Neuronal stem cell (in vitro differentiated cells): ENCODE data around the gene GOLT1B.

ENCODE experiments used
- DNase-seq: peaks from one replicate; pipeline ENCODE4 v3.0.0-alpha.2; 2013; ENCODE audit warnings: low spot score
- H2AFZ ChIP-seq: one replicate; pipeline ENCODE4 v1.6.1; 2013; ENCODE audit warnings: mild to moderate bottlenecking, low read length, inconsistent platforms
- H2AK5ac ChIP-seq: 2 replicates; pipeline ENCODE4 v1.6.1; 2013; ENCODE audit warnings: low read depth, mild to moderate bottlenecking, inconsistent platforms, low read length, moderate library complexity, mixed read lengths
- H2BK120ac ChIP-seq: 2 replicates; pipeline ENCODE4 v1.6.1; 2013; ENCODE audit warnings: low read depth, mild to moderate bottlenecking, inconsistent platforms, low read length, moderate library complexity, mixed read lengths
- H2BK12ac ChIP-seq: one replicate; pipeline ENCODE4 v1.6.1; 2013; ENCODE audit warnings: low read length, inconsistent platforms
- H2BK15ac ChIP-seq: 2 replicates; pipeline ENCODE4 v1.6.1; 2013; ENCODE audit warnings: mild to moderate bottlenecking, low read length, inconsistent platforms, mixed read lengths
- H2BK5ac ChIP-seq: one replicate; pipeline ENCODE4 v1.6.1; 2013; ENCODE audit warnings: inconsistent platforms, mild to moderate bottlenecking, low read length, moderate library complexity
- H3K14ac ChIP-seq: one replicate; pipeline ENCODE4 v1.6.1; 2013; ENCODE audit warnings: low read length, inconsistent platforms
- H3K18ac ChIP-seq: 2 replicates; pipeline ENCODE4 v1.6.1; 2013; ENCODE audit warnings: low read length, inconsistent platforms
- H3K23ac ChIP-seq: 2 replicates; pipeline ENCODE4 v1.6.1; 2013; ENCODE audit warnings: low read depth, mild to moderate bottlenecking, mixed read lengths, low read length, inconsistent platforms; ENCODE audit not compliant: poor library complexity
- H3K27ac ChIP-seq: replicated peaks from 3 replicates; pipeline ENCODE4 v1.5.1; 2013; ENCODE audit warnings: low read length, inconsistent platforms
- H3K27me3 ChIP-seq, 3 experiments: 2 replicates each; pipeline ENCODE4 v1.6.1; 2013; ENCODE audit warnings: low read length in 3 of 3, mild to moderate bottlenecking in 2 of 3, inconsistent platforms in 1 of 3, low read depth in 1 of 3, mixed read lengths in 1 of 3, moderate library complexity in 1 of 3; ENCODE audit not compliant: control insufficient read depth in 3 of 3, insufficient read depth in 3 of 3
- H3K36me3 ChIP-seq, 2 donors: replicated peaks in 1 of 2; 2 replicates each; pipeline ENCODE4 v1.6.1; 2013; ENCODE audit warnings: low read length in 2 of 2; ENCODE audit not compliant: control insufficient read depth in 2 of 2, insufficient read depth in 2 of 2
- H3K4ac ChIP-seq: 2 replicates; pipeline ENCODE4 v1.6.1; 2013; ENCODE audit warnings: inconsistent platforms, mild to moderate bottlenecking, low read length, moderate library complexity
- H3K4me1 ChIP-seq, 2 donors: 1 replicate in 1 of 2; 2 replicates in 1 of 2; pipeline ENCODE4 v1.6.1; 2013; ENCODE audit warnings: low read length in 2 of 2, low read depth in 1 of 2; ENCODE audit not compliant: control insufficient read depth in 2 of 2, insufficient read depth in 1 of 2
- H3K4me2 ChIP-seq: one replicate; pipeline ENCODE4 v1.6.1; 2013; ENCODE audit warnings: mild to moderate bottlenecking, low read length, inconsistent platforms; ENCODE audit not compliant: insufficient read depth, poor library complexity, severe bottlenecking
- H3K4me3 ChIP-seq, 2 donors: 2 replicates each; pipeline ENCODE4 v1.5.1; 2013; ENCODE audit warnings: low read length in 2 of 2, mild to moderate bottlenecking in 2 of 2, inconsistent platforms in 1 of 2, moderate library complexity in 1 of 2
- H3K79me1 ChIP-seq: one replicate; pipeline ENCODE4 v1.6.1; 2013; ENCODE audit warnings: low read depth, mild to moderate bottlenecking, inconsistent platforms, low read length, moderate library complexity
- H3K9ac ChIP-seq: one replicate; pipeline ENCODE4 v1.6.1; 2013; ENCODE audit warnings: mild to moderate bottlenecking, low read depth, low read length, inconsistent platforms; ENCODE audit not compliant: poor library complexity
- H3K9me3 ChIP-seq, 2 donors: replicated peaks in 1 of 2; 2 replicates each; pipeline versions ENCODE3 to v1.6.1; 2013; ENCODE audit warnings: low read length in 2 of 2, mild to moderate bottlenecking in 2 of 2, inconsistent platforms in 1 of 2, low read depth in 1 of 2, mixed read lengths in 1 of 2, moderate library complexity in 1 of 2; ENCODE audit not compliant: control insufficient read depth in 2 of 2, insufficient read depth in 1 of 2
- H4K8ac ChIP-seq: one replicate; pipeline ENCODE4 v1.6.1; 2013; ENCODE audit warnings: low read depth, mild to moderate bottlenecking, inconsistent platforms, low read length, moderate library complexity
- H4K91ac ChIP-seq: one replicate; pipeline ENCODE4 v1.6.1; 2013; ENCODE audit warnings: low read length, low read depth, mild to moderate bottlenecking, inconsistent platforms; ENCODE audit not compliant: poor library complexity
- WGBS, 2 donors: extraction: QIAGEN DNeasy Blood & Tissue Kit; methylation state at CpG; one replicate each; pipeline ENCODE4 v1.1.7; 2013; ENCODE audit warnings: missing lambda C conversion rate in 2 of 2, mixed read lengths in 1 of 2; ENCODE audit not compliant: insufficient read length in 2 of 2, insufficient replicate concordance in 1 of 2; ENCODE audit errors: extremely low coverage in 2 of 2; 5-methylcytosine and 5-hydroxymethylcytosine counted together

Gene GOLT1B

DNA sequence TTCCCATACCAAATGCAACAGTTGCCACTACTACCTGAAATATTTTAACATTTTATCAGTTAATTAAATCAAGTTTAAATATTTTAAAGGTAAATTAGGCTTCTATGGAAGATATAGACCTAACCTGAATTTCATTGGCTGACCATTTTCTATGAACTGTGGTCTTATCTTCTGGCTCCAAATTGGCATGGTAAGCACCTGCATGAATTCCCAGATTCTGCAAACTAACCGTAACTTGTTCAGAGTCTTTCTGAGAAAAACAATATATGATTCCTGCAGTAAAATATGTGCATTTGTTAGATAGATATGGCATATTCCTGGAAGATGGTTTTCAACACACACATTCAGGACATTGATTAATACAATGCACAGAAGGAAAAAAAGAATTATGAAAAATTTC is 26.0 kb upstream of the GOLT1B start:
- WGBS, 2 donors: no CpG with 5 or more reads among the region's 1 CpG
- Histone ChIP-seq H3K18ac (no peak overlapping the region), H2AK5ac (no peak overlapping the region), H3K36me3 (peaks cover 8 to 97% of the 10 kb centered on the region in 2 donors), H3K14ac (no peak overlapping the region), H4K91ac (no peak overlapping the region), H3K23ac (no peak overlapping the region), H2AFZ (no peak overlapping the region), H3K4me1 (no peaks in the 10 kb centered on the region), H2BK15ac (no peak overlapping the region), H3K79me1 (no peaks in the 10 kb centered on the region), H3K27ac (no peak overlapping the region), H3K9me3 (no peaks in the 10 kb centered on the region), H2BK120ac (no peak overlapping the region), H3K27me3 (no peaks in the 10 kb centered on the region), H3K4me3 (no peak overlapping the region), H3K4ac (no peak overlapping the region), H2BK12ac (no peak overlapping the region), H3K4me2 (no peak overlapping the region), H4K8ac (no peak overlapping the region), H3K9ac (no peak overlapping the region), H2BK5ac (no peak overlapping the region)
- no peak for DNase-seq

DNA sequence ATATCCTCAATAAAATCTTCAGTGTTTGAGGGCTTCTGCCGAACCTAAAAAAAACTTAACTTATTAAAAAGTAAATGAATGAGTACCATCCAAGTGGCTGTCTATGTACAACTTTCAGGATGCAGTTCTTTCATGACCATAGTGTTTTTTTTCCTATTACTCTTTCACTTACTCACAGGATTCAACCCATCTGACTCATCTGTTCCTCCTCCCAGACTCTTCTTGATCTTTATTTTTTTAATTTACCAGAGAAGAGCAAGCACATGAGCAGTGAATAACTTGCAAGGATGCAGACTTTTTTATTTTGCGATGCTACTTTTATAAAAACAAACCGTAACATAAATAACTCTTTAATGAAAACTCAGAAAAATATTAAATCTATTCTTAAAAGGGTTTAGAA is 24.6 kb upstream of the GOLT1B start:
- no peak overlapping the region for H3K18ac ChIP-seq

DNA sequence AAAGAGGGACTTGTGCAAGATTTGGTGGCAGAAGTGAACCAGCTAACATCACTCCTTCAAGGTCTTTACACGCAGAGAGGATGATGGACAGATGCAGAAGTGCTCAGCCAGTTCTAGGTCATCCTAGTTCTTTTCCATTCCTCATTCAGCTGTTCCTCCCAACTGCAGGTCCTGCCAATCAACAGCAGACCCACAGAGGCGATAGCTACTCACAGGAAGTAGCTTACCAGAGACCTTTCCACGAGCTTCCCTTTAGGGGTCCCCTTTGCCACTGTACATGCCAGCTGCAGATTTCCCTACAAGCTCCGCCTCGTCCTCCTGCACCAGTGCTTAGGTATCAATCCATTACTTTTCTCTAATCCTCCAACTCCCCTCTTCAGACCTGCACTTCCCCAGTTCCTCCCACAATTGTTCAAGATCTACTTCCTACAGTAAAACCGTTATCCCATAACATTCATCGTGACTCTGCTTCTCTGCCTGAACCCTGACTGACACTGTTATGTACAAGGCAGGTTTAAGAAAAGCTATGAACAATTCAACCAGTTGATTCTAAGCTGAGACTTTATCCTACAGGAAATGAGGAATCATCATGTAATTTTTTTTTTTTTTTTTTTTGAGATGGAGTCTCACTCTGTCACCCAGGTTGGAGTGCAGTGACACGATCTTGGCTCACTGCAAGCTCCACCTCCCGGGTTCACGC is 22.7 kb upstream of the GOLT1B start:
- Histone ChIP-seq H4K91ac (no peak overlapping the region), H3K18ac (no peak overlapping the region), H3K23ac (no peak overlapping the region), H3K36me3 (peaks cover 14 to 97% of the 10 kb centered on the region in 2 donors), H3K9ac (no peak overlapping the region), H3K4me1 (no peaks in the 10 kb centered on the region), H3K27me3 (no peaks in the 10 kb centered on the region), H3K9me3 (no peaks in the 10 kb centered on the region), H2BK12ac (no peak overlapping the region), H3K4me3 (no peak overlapping the region), H3K27ac (no peak overlapping the region), H4K8ac (no peak overlapping the region), H2BK15ac (no peak overlapping the region), H2AFZ (no peak overlapping the region), H3K4ac (no peak overlapping the region), H2AK5ac (no peak overlapping the region), H3K14ac (no peak overlapping the region), H2BK120ac (no peak overlapping the region), H2BK5ac (no peak overlapping the region), H3K79me1 (peaks cover 2% of the 10 kb centered on the region), H3K4me2 (no peak overlapping the region)
- no CpG with 5 or more reads among the region's 10 CpGs for WGBS, 2 donors
- no peak for DNase-seq

More for the DNA sequence above, 24.6 kb upstream of the GOLT1B start:
- no peak overlapping the region for H2BK15ac ChIP-seq
- H2AFZ ChIP-seq: no peak overlapping the region
- no peaks in the 10 kb centered on the region for H3K79me1 ChIP-seq
- no peak overlapping the region for H3K23ac ChIP-seq
- no peak overlapping the region for H2AK5ac ChIP-seq
- H3K4ac ChIP-seq: no peak overlapping the region
- DNase-seq: no peak
- H3K4me3 ChIP-seq: no peak overlapping the region
- no peak overlapping the region for H4K91ac ChIP-seq
- H3K4me1 ChIP-seq: no peaks in the 10 kb centered on the region
- H3K14ac ChIP-seq: no peak overlapping the region
- no peak overlapping the region for H2BK120ac ChIP-seq
- H3K4me2 ChIP-seq: no peak overlapping the region
- 100% methylated on average over 1 of the region's 3 CpGs; no CpG with 5 or more reads in 1 of the 2 donors for WGBS, 2 donors
- H3K27me3 ChIP-seq: no peaks in the 10 kb centered on the region
- peaks cover 13 to 97% of the 10 kb centered on the region in 2 donors for H3K36me3 ChIP-seq
- no peak overlapping the region for H2BK12ac ChIP-seq
- H2BK5ac ChIP-seq: no peak overlapping the region
- H3K27ac ChIP-seq: no peak overlapping the region
- no peak overlapping the region for H3K9ac ChIP-seq
- no peak overlapping the region for H4K8ac ChIP-seq
- no peaks in the 10 kb centered on the region for H3K9me3 ChIP-seq

DNA sequence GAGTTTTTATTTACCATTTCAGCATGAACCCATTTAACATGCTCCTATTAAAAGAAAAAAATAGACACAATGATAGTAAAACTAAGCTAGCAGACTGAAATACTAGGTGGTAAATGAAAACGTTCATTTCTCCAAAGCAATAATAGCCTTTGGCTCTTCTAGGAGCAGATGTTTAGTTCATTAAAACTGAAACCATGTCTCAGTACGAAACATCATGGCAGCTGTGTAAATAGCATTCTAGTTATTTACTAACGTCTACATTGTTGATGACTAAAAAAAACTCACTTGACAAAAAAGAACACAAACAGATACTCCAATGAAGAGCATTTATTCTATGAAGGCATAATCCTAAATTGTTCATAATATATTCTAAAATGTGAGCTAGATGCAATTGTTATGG is 18.1 kb upstream of the GOLT1B start:
- no peak overlapping the region for H2AK5ac ChIP-seq
- H3K27me3 ChIP-seq: no peaks in the 10 kb centered on the region
- H3K4me2 ChIP-seq: no peak overlapping the region
- no peak overlapping the region for H2BK5ac ChIP-seq
- peaks cover 2% of the 10 kb centered on the region for H3K79me1 ChIP-seq
- no peak overlapping the region for H2BK12ac ChIP-seq
- H2BK120ac ChIP-seq: no peak overlapping the region
- no peak for DNase-seq
- WGBS, 2 donors: no CpG with 5 or more reads among the region's 3 CpGs
- H3K9ac ChIP-seq: no peak overlapping the region
- no peak overlapping the region for H3K18ac ChIP-seq
- no peak overlapping the region for H3K23ac ChIP-seq
- H3K4ac ChIP-seq: no peak overlapping the region
- H3K9me3 ChIP-seq: no peaks in the 10 kb centered on the region
- H4K91ac ChIP-seq: no peak overlapping the region
- H4K8ac ChIP-seq: no peak overlapping the region
- no peaks in the 10 kb centered on the region for H3K4me1 ChIP-seq
- no peak overlapping the region for H3K14ac ChIP-seq
- H3K4me3 ChIP-seq: no peak overlapping the region
- H2BK15ac ChIP-seq: no peak overlapping the region
- no peak overlapping the region for H2AFZ ChIP-seq
- peaks cover 14 to 91% of the 10 kb centered on the region in 2 donors for H3K36me3 ChIP-seq
- H3K27ac ChIP-seq: no peak overlapping the region
